ENCODE results near the gene JAK2.
"Not testable (repeated sequence)": the region's sequence is repeated elsewhere in the genome, so short reads cannot be mapped to it uniquely, and the experiment has no call there.

GRCh38 chr9:4944431-4945211 lies 40.5 kb upstream of the JAK2 start:
- TF ChIP-seq HDGF (IDR thresholded peaks at IDR 0.05; ENCODE audit: borderline replicate concordance); ZNF384 (IDR thresholded peaks at IDR 0.05); SUZ12 (IDR thresholded peaks at IDR 0.05); BHLHE40 (IDR thresholded peaks at IDR 0.05; ENCODE audit: borderline replicate concordance): not testable (repeated sequence)

All from HEK293T (cell line).